Measurements from ENCODE around the gene TMEM30B.
A peak's percentile ranks its signal among the peaks of the same experiment; 100 is the strongest.

TMEM30B gene

DNA sequence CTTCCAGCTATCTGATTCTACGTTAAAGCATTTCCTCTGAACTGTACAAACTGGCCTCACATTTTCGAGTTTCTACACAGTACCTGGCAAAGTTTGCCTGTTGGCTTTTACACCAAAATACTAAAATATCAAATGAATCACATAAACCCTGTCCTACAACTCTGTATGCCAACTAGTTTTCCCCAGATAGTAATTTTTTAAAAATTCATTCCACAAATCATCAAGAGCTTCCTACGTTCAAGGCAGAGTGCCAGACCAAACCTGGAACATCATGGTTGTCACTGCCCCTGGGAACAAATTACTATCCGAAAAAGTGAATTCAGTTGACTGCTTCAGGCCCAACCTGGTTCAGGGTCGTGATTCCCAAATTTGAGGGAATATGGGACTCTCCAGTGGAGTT, 2.1 kb downstream of the TMEM30B start:
- TF ChIP-seq, protein P1, sequence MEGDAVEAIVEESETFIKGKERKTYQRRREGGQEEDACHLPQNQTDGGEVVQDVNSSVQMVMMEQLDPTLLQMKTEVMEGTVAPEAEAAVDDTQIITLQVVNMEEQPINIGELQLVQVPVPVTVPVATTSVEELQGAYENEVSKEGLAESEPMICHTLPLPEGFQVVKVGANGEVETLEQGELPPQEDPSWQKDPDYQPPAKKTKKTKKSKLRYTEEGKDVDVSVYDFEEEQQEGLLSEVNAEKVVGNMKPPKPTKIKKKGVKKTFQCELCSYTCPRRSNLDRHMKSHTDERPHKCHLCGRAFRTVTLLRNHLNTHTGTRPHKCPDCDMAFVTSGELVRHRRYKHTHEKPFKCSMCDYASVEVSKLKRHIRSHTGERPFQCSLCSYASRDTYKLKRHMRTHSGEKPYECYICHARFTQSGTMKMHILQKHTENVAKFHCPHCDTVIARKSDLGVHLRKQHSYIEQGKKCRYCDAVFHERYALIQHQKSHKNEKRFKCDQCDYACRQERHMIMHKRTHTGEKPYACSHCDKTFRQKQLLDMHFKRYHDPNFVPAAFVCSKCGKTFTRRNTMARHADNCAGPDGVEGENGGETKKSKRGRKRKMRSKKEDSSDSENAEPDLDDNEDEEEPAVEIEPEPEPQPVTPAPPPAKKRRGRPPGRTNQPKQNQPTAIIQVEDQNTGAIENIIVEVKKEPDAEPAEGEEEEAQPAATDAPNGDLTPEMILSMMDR (conservative IDR thresholded peaks at IDR 0.05; ENCODE audit: low read length) = no peak
- no peak overlapping the region for H3K4me3 ChIP-seq (ENCODE audit: low read length)
- DNase-seq (ENCODE audit: low read depth) = no peak

DNA sequence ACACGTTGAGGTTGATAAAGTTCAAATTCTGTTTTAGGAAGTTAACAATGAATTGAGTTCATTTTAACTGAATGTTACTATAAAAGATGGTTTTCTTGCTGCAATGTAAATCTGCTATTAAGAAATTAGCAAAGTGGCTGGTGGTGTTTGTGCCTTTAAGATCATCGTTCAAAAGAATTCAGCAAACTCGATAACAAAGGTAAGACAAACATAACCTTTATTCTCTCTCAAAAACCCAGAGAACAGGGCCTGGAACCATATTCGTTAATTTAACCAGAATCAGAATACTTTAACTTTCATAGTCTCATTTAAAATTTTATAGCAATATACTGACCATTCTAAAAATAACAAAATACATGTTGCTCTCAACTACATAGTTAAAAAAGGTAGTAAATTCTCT, 3.4 kb downstream of the TMEM30B start:
- DNase-seq (ENCODE audit: low read depth) = no peak
- no peak overlapping the region for H3K4me3 ChIP-seq (ENCODE audit: low read length)
- TF ChIP-seq, protein P1 (conservative IDR thresholded peaks at IDR 0.05; ENCODE audit: low read length) = no peak

DNA sequence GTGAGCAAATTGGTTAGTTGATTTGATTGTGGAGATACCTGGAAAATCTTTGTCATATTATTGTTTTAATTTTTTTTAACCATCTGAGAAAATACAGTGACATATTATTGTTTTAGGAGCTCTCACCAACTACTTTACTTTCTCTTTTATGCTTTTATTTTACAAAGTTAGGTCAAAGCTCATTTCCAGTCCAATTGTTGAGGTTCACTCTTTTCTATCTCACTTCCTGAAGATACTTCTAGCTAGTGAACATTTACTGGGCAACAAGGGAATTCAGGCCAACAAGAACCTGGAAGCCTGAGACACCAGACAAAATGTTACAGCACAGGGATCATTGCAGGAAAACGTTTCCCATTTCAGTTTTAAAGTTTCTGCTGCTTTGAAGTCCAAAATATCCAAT, 3.9 kb downstream of the TMEM30B start:
- no peak for DNase-seq (ENCODE audit: low read depth)

DNA sequence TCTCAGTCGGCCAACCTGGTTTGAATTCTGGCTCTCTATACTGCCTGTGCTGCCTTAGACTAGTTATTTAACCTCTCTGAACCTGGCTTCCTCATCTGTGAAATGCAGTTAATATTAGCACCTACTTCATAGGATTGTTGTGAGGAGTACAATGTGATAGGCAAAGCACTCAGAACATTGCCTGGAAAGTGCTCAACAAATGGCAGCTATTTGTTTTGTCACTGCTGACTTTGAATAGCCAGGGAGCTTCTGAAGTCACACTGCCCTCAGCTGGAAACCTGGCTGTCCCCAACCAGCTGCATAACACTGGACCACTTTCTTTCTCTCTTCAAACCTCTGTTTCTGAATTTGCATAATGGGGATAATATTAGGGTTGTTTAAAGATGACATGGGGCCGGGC, 9.6 kb downstream of the TMEM30B start:
- H3K4me3 ChIP-seq (ENCODE audit: low read length) = no peak overlapping the region
- TF ChIP-seq, protein P1 (conservative IDR thresholded peaks at IDR 0.05; ENCODE audit: low read length) = no peak
- DNase-seq (ENCODE audit: low read depth) = no peak

More for the DNA sequence above, 3.9 kb downstream of the TMEM30B start:
- TF ChIP-seq, protein P1 (conservative IDR thresholded peaks at IDR 0.05; ENCODE audit: low read length) = no peak
- H3K4me3 ChIP-seq (ENCODE audit: low read length) = no peak overlapping the region

DNA sequence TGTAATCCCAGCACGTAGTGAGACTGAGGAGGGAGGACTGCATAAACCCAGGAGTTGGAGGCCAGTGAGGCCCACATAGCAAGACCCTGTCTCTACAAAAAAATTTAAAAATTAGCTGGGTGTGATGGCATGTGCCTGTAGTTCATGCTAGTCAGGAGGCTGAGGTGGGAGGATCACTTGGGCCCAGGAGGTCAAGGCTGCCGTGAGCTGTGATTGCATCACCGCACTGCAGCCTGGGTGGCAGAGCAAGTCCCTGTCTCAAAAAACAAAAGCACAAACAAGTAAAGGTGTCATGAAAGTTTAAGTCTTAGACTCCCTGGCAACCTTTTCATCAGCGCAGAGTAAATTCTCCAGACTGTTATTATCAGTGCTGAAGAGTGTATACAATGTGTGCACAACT, 10.4 kb downstream of the TMEM30B start:
- TF ChIP-seq, protein P1 (conservative IDR thresholded peaks at IDR 0.05; ENCODE audit: low read length) = no peak
- DNase-seq (ENCODE audit: low read depth) = no peak
- H3K4me3 ChIP-seq (ENCODE audit: low read length) = no peak overlapping the region

DNA sequence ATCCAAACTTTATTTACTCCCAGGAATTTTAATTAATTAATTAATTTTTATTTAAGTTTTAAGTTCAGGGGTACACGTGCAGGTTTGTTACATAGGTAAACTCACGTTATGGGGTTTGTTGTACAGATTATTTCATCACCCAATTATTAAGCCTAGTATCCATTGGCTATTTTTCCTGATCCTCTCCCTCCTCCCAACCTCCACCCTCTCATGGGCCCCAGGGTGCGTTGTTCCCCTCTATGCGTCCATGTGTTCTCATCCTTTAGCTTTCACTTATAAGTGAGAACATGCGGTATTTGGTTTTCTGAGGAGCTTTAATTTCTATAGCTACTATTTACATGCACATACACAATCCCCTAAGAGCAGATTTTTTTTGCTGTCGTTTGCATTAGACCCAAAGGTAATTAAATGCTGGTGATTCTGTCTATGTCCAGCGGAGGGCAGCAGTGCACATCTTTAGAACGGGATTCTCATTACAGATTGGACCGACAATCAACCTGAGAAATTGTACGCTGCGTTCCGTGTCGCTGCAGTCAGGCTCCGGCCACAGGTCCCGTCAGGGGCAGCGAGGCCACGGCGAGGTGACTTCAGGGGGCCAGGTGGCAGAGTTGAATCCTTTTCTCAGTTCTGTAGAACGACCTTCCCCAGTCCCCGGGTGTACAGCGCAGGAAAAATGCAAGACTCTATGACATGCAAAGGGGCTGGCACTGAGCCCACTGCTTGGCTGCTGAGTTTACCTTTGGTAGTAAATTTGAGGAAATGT, 11.6 kb downstream of the TMEM30B start:
- TF ChIP-seq, protein P1 (conservative IDR thresholded peaks at IDR 0.05; ENCODE audit: low read length) = peak; percentile 83

DNA sequence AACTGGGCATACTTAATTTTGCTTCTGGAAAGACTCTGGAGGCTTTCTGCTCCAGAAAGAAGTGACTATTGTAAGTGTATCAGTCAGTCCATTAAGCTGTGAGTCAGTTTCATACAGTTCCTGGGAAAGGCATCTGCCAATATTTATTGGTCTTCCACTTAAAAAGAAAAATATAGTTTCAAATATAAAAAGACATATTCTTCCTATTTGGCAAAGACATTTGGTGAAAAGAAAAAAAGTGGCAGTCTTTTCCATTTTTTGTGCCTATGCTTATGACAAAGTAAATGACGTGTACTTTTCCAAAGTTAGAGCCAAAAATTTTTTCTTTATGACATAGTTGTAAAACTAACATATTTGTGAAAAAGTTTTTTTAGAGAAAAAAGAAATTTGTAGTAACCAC, 12.3 kb downstream of the TMEM30B start:
- TF ChIP-seq, protein P1 (conservative IDR thresholded peaks at IDR 0.05; ENCODE audit: low read length) = no peak
- DNase-seq (ENCODE audit: low read depth) = no peak
- no peak overlapping the region for H3K4me3 ChIP-seq (ENCODE audit: low read length)

More for the DNA sequence above, 11.6 kb downstream of the TMEM30B start:
- peak; percentile 50 for DNase-seq (ENCODE audit: low read depth)
- H3K4me3 ChIP-seq (ENCODE audit: low read length) = peak overlapping the region; percentile 56

All from AG10803 (cell line).